WI38 (cell line): ENCODE data around the gene SYT13.

Source experiments
- H3K4me3 ChIP-seq: 2 replicates; pipeline ENCODE4 v1.5.1; 2011; ENCODE audit warnings: low read depth, mild to moderate bottlenecking, control low read depth, low read length
- TF ChIP-seq, protein P1 (sequence below): IDR thresholded peaks from 2 replicates; pipeline ENCODE4 v1.5.1; 2012; ENCODE audit warnings: low read depth, mild to moderate bottlenecking, control low read depth, low read length

The SYT13 gene

GRCh38 chr11:45248501-45249011 is 37.6 kb downstream of the SYT13 start:
- no peak overlapping the region for H3K4me3 ChIP-seq
- TF ChIP-seq, protein P1, sequence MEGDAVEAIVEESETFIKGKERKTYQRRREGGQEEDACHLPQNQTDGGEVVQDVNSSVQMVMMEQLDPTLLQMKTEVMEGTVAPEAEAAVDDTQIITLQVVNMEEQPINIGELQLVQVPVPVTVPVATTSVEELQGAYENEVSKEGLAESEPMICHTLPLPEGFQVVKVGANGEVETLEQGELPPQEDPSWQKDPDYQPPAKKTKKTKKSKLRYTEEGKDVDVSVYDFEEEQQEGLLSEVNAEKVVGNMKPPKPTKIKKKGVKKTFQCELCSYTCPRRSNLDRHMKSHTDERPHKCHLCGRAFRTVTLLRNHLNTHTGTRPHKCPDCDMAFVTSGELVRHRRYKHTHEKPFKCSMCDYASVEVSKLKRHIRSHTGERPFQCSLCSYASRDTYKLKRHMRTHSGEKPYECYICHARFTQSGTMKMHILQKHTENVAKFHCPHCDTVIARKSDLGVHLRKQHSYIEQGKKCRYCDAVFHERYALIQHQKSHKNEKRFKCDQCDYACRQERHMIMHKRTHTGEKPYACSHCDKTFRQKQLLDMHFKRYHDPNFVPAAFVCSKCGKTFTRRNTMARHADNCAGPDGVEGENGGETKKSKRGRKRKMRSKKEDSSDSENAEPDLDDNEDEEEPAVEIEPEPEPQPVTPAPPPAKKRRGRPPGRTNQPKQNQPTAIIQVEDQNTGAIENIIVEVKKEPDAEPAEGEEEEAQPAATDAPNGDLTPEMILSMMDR: no peak

GRCh38 chr11:45247433-45247832 is 38.7 kb downstream of the SYT13 start:
- H3K4me3 ChIP-seq: no peak overlapping the region
- TF ChIP-seq, protein P1: no peak

- TF ChIP-seq, protein P1: no peak
- no peak overlapping the region for H3K4me3 ChIP-seq
Measured at GRCh38 chr11:45246241-45246640, 39.9 kb downstream of the SYT13 start.

DNA sequence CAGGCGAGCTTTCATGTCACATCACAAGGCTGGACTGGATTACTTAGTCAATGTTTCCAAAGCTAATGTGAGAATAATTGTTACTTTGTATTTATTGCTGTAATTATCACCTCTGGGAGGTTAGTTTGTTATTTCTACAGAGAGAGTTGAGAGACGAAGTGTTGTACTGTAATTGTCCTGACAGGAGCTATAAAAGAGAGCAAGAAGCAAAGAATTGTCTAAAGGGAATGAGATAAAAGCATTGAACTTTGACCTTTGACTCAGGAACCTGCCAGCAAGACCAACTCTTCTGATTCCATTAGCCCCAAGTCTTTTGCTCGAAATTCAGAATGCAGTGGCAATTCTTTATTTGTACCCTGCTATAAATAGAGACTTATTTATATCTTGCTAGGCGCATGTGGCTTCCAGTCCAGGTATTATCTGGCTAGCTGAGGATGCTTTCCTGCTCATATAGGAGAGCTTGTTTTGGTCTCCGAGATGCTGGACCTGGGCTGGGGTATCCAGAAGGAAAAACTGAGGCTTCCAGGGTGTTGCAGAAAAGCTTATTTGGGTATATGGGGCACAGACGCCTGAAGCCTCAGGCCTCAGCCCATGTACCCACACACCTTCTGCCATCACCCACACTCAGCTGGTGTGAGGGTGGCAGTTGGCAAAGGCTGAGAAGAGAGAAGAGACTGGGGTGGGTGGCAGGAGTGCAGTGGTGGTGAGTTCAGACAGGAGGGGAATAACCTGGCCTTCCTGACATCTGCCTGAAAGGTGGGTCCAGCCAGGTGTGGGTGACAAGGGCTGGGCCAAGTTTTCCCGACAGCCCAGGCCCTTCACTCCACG is 40.7 kb downstream of the SYT13 start:
- TF ChIP-seq, protein P1: no peak

DNA sequence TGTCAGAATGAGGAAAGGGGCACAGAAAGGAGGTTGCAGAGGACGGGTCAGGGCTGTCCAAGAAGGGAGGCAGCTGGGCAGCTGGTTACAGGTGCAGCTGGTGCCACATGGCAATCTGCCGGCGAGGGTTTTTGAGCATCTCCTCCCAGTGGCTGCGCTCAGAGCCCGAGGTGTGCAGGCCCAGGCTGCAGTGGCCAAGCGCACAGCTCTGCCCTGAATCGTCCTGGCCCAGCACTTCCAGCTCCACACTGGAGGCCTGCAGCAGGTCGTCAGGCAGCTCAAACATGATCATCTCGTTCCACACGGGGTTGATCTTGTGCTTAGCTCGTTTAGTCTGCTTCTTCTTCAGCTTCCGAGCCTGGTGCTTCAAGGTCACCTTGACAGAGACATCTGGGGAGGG is 42.2 kb downstream of the SYT13 start:
- TF ChIP-seq, protein P1: no peak
- H3K4me3 ChIP-seq: no peak overlapping the region

More for the DNA sequence above, 40.7 kb downstream of the SYT13 start:
- no peak overlapping the region for H3K4me3 ChIP-seq

- H3K4me3 ChIP-seq: no peak overlapping the region
- TF ChIP-seq, protein P1: no peak
Measured at GRCh38 chr11:45239733-45240132, 46.4 kb downstream of the SYT13 start.

- H3K4me3 ChIP-seq: no peak overlapping the region
- TF ChIP-seq, protein P1: no peak
Measured at GRCh38 chr11:45238724-45239123, 47.4 kb downstream of the SYT13 start.
